ENCODE data around the gene POC5.

POC5 gene

GRCh38 chr5:75659791-75660450 is 57.3 kb downstream of the POC5 start:
- DNase-seq, result no peak

DNA sequence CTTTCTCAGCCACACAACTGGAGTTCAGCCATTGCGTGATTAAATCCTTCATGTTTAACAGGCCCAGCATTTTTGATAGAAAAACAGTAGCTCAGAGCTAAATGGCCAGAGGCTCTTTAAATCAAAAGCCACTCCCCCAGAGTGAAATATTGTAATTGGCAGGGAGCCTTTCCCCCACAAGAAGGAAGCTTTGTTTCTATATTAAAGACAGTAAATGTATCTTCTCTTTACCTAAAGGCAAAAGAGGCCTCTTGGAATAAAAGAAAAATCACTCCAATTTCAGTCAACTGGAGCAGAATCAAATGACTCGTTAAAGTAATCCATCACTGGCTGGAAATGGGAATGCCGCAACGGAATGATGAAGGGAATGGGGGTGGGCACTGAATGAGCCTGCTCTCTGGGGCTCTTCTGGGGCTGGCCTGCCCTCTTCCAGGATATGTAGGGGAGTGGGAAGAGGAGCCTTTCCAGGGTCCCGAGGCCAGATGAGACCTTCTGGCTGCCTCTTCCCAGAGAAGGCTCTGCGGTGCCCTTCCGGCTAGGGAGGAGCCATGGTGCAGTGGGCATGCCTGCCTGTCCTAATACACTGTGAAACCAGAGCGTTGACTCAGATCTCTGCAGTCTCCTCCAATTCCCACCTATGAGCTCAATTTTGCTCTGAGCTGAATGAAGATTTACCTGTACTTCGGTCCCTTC is 60.8 kb downstream of the POC5 start:
- no peak for DNase-seq

DNA sequence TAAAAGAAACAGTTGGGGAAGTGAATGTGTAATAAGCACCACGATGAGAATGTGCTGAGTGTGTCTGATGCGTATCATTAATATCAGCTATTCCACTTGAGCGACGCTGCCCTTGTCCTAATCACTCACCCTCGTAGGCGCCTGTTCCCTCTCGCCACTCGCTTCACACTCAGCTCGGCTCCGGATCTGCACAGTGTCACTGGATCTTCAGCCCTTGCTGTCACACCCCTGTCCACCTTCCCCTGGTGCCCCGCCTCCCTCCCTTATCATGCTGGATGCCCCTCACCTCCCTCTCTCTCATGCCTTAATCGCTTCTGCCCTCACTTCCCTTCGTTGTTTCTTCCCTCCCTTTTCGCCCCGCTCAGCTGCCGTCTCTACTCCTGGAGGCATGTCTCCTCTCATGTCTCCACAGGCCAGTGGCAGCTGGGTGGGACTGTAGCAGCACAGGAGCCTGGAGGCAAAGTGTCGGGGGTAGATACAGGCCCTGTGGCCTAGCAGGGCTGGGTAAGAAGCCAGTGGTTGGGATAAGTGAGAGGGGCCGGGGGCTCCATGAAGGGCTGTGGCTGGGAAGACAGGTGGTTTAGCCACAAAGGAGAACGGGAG is 62.4 kb downstream of the POC5 start:
- no peak for DNase-seq

DNA sequence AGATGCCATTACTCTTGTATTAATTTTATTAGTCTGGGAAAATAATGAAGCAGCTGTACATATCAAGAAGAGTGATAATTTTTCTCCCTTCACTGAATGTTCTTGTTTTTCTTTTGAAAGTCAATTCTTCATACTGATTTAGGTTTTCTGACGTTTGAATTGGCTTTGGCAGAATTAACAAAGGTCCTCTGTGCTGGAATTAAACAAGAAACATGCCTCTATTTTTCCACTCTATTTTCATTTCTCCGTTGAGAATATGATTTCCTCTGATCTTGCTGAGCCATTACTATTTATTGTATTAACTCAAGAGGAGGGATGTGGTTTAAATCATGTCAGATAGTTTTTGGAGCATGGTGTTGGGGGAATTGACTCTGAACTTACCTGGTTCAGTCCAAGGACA is 63.7 kb downstream of the POC5 start:
- DNase-seq, result no peak

DNA sequence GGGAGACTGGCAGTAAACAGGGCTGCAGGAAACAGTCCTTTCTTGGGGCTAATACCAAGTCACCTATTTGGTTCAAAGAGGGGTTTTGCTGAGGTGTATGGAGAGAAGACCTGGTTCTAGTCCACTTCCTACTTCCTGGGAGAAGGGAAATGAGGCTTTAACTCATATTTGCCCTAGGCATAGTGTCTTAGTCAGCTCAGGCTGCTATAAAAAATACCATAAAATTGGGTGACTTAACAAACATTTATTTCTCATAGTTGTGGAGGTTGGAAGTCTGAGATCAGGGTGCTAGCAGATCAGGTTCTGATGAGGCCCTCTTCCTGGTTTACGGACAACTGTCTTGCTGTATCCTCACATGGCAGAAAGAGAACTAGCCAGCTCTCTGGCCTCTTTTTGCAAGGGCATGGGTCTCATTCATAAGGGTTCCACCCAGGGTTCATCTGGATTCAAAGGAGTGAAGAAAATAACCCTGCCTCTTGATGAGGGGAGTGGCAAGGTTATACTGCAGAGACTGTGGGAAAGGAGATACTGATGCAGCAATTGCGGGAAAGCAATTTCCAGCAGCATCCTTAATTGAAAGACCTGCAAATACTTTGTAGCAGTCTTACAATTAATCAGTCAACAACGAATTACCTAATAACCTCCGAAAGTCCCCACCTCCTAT is 65.5 kb downstream of the POC5 start:
- no peak for DNase-seq

GRCh38 chr5:75648712-75649111 is 68.5 kb downstream of the POC5 start:
- no peak for DNase-seq

DNA sequence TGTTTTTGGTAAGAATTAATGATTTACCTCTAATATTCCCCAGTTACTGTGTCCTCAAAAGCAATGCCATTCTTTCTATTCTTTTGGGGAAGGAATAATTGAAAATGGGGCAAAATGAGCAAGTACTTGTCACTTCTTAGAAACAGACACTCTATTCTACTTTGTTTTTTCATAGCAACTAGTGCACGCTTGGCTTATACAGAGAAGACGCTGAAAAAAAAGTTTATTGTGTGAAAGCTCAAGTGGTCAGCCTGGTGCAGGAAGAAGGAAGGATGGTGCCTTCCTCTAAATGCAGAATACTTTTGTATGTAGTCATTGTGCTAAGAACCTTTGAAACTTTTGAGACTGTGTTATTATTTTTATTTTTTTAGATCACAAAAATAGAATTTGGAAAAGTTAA is 76.4 kb downstream of the POC5 start:
- no peak for DNase-seq

- no peak for DNase-seq
Measured at GRCh38 chr5:75640395-75640794, 76.8 kb downstream of the POC5 start.

- DNase-seq, result no peak
Measured at GRCh38 chr5:75639535-75640311, 77.5 kb downstream of the POC5 start.

- no peak for DNase-seq
Measured at GRCh38 chr5:75637949-75638348, 79.3 kb downstream of the POC5 start.

DNA sequence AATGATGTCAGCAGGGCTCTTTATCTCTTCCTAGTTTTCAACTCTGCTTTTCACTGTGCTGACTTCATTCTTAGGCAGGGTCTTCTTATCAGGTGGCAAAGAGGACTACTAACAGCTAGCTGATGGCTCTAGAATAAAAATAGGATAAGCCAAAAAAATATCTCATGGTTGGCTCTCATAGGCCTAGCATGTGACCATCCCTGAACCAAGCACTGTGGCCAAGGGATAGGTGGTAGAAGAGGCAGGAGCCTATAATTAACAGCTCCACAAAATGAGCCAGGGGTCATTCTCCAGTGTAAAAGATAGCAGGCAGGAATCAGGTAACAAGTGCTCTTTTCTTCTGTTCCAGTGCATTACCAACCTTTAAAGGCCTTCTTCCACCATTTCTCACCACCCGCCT is 84.9 kb downstream of the POC5 start:
- no peak for DNase-seq

DNA sequence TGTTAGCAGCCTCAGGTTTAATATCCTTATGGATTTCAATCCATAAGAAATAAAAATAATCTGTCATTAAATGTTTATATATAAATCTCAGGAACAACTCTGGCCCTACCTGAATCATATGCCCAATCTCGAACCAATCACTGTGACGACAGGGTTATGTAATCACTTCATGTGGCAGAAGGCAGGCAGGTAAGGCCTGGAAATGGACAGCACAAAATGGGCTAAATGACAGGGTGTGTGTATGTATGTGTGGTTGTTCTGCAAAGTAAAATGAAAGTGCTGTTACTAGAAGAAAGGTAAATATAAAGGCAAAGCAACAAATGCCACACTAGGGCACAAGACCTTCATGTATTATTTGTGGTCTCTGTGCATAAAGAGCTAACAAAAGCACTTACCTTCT is 86.4 kb downstream of the POC5 start:
- no peak for DNase-seq

GRCh38 chr5:75627801-75628200 is 89.4 kb downstream of the POC5 start:
- no peak for DNase-seq

DNA sequence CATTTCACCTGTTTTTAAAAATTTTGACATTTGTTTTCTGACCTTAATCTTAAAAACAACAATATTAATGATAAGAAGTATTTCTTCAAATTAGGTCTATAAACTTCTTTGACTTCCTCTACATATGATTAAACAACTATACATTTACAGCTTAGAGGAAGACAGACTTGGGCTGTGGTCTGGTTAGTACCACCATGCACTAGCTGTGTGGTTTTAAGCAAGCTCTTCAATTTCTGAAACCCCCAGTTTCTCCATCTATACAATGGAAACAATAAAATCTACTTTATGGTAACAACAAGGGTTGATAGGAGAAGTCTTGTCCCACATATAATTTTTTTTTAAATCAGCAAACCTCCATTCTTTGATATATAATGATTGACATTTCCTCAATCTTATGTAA is 90.3 kb downstream of the POC5 start:
- no peak for DNase-seq

Data from CD4-positive, alpha-beta T cell treated with Interferon alpha-2 for 1 hour (primary cell).